Type B pancreatic cell (in vitro differentiated cells): Measurements from ENCODE around the gene MSRB1. TPM values are rescaled to one million over a fixed set of nuclear protein-coding genes. Genes with fewer than 3 reads are reported as not detected.

ENCODE experiments used
- DNase-seq: peaks from one replicate; pipeline ENCODE4 v3.0.0; 2021; ENCODE audit warnings: mixed read lengths; ENCODE audit not compliant: unreplicated experiment; ENCODE audit errors: extremely low spot score
- H3K27ac Mint-ChIP-seq: 2 replicates; pipeline ENCODE4 v1.8.0; 2021; ENCODE audit warnings: mild to moderate bottlenecking, mixed read lengths
- H3K27me3 Mint-ChIP-seq: 2 replicates; pipeline ENCODE4 v1.8.0; 2021; ENCODE audit warnings: mixed read lengths
- H3K36me3 Mint-ChIP-seq: 2 replicates; pipeline ENCODE4 v1.8.0; 2021; ENCODE audit warnings: mixed read lengths
- H3K4me1 Mint-ChIP-seq: one replicate; pipeline ENCODE4 v1.8.0; 2021; ENCODE audit warnings: mixed read lengths; ENCODE audit not compliant: unreplicated experiment
- H3K4me3 Mint-ChIP-seq: 2 replicates; pipeline ENCODE4 v1.8.0; 2021; ENCODE audit warnings: mild to moderate bottlenecking, mixed read lengths
- H3K9me3 Mint-ChIP-seq: 2 replicates; pipeline ENCODE4 v1.8.0; 2021; ENCODE audit warnings: mixed read lengths
- total RNA-seq: library from RNA; stranded (reverse); gene quantifications from 2 replicates; pipeline ENCODE4 v1.2.1, GENCODE V29; 2021; ENCODE audit warnings: low replicate concordance
- TF ChIP-seq, protein P1 (sequence below): fragments of 200-600 bp; sonication (generic); conservative IDR thresholded peaks from 2 replicates; pipeline ENCODE4 v1.5.0; 2021; ENCODE audit warnings: antibody characterized with exemption, mild to moderate bottlenecking

Gene MSRB1
- total RNA-seq, 1 donor from 2014 or later: 34.8 TPM

DNA sequence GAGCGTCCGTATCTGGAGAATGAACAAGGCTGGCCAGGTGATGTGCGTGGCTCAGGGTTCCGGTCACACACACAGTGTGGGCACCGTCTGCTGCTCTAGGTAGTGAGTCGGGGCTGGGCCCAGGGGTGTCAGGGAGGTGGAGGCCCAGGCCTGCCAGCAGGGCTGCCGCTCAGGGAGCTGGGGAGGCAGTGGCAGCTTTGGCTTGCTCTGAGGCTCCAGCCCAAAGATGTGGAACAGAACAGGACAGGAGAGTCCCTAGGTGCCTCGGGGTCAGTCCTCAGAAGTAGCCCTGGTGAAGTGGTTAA, 33.2 kb upstream of the MSRB1 start:
- H3K9me3 Mint-ChIP-seq: no peaks in the 10 kb centered on the region
- peaks cover 13% of the 10 kb centered on the region for H3K4me1 Mint-ChIP-seq
- no peak overlapping the region for H3K4me3 Mint-ChIP-seq
- no peak for DNase-seq
- TF ChIP-seq, protein P1, sequence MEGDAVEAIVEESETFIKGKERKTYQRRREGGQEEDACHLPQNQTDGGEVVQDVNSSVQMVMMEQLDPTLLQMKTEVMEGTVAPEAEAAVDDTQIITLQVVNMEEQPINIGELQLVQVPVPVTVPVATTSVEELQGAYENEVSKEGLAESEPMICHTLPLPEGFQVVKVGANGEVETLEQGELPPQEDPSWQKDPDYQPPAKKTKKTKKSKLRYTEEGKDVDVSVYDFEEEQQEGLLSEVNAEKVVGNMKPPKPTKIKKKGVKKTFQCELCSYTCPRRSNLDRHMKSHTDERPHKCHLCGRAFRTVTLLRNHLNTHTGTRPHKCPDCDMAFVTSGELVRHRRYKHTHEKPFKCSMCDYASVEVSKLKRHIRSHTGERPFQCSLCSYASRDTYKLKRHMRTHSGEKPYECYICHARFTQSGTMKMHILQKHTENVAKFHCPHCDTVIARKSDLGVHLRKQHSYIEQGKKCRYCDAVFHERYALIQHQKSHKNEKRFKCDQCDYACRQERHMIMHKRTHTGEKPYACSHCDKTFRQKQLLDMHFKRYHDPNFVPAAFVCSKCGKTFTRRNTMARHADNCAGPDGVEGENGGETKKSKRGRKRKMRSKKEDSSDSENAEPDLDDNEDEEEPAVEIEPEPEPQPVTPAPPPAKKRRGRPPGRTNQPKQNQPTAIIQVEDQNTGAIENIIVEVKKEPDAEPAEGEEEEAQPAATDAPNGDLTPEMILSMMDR: no peak
- no peak overlapping the region for H3K27ac Mint-ChIP-seq
- no peaks in the 10 kb centered on the region for H3K36me3 Mint-ChIP-seq
- peaks cover 19% of the 10 kb centered on the region for H3K27me3 Mint-ChIP-seq

DNA sequence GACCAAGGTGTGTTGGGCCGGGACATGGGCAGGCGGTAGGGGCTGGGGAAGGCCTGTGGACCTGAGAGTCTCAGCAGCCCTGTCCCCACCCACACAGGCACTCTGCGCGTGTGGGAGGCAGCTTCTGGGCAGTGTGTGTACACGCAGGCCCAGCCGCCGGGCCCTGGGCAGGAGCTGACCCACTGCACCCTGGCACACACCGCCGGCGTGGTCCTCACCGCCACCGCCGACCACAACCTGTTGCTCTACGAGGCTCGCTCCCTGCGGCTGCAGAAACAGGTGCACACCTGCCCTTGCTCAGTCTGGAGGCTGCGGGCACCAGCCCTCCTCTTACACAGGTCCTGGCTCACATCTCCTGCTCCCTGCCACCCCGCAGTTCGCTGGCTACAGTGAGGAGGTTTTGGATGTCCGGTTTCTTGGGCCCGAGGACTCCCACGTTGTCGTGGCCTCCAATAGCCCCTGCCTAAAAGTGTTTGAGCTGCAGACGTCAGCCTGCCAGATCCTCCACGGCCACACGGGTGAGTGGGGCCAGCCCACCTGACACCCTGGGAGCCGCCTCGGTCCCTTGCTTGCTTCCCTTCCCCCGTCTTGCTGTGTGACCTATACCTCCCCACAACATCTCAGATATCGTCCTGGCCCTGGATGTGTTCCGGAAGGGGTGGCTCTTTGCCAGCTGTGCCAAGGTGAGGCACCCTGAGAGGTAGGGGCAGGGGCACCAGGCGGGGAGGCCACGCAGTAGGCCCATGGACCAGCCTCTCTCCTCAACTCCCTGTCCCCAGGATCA, 32.6 kb upstream of the MSRB1 start:
- Mint-ChIP-seq H3K36me3 (no peaks in the 10 kb centered on the region), H3K4me1 (peaks cover 16% of the 10 kb centered on the region), H3K27ac (no peak overlapping the region), H3K4me3 (no peak overlapping the region), H3K27me3 (peaks cover 14% of the 10 kb centered on the region), H3K9me3 (no peaks in the 10 kb centered on the region)
- no peak for DNase-seq
- TF ChIP-seq, protein P1: no peak

DNA sequence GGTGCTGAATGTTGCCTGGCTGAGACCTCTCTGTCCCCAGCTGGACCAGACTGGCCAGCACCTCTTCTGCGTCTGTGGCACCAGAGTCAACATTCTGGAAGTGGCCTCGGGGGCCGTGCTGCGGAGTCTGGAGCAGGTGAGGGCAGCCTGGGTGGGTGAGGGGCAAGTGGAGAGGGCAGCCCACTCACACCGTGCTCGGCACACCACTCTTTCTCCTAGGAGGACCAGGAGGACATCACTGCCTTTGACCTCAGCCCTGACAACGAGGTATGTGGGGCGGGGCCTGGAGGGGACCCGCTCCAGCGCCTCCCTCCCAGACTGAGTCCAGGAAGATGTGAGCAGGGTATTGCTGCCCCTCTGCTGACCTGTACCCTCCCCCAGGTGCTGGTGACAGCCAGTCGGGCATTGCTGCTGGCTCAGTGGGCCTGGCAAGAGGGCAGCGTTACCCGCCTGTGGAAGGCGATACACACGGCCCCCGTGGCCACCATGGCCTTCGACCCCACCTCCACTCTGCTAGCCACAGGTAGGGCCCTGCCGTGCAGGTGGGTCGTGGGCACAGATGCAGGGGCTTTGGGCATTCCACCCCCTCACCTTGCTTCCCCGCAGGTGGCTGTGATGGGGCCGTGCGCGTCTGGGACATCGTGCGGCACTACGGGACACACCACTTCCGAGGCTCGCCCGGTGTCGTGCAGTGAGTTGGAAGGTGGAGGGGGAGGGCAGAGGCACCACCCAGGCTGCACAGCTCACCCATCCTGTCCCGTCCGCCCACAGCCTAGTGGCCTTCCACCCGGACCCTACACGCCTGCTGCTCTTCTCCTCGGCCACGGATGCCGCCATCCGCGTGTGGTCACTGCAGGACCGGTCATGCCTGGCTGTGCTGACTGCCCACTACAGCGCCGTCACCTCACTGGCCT, 31.4 kb upstream of the MSRB1 start:
- Mint-ChIP-seq H3K27me3 (peaks cover 2% of the 10 kb centered on the region), H3K36me3 (no peaks in the 10 kb centered on the region), H3K4me1 (peaks cover 16% of the 10 kb centered on the region), H3K9me3 (no peaks in the 10 kb centered on the region), H3K4me3 (no peak overlapping the region), H3K27ac (no peak overlapping the region)
- TF ChIP-seq, protein P1: no peak
- no peak for DNase-seq

DNA sequence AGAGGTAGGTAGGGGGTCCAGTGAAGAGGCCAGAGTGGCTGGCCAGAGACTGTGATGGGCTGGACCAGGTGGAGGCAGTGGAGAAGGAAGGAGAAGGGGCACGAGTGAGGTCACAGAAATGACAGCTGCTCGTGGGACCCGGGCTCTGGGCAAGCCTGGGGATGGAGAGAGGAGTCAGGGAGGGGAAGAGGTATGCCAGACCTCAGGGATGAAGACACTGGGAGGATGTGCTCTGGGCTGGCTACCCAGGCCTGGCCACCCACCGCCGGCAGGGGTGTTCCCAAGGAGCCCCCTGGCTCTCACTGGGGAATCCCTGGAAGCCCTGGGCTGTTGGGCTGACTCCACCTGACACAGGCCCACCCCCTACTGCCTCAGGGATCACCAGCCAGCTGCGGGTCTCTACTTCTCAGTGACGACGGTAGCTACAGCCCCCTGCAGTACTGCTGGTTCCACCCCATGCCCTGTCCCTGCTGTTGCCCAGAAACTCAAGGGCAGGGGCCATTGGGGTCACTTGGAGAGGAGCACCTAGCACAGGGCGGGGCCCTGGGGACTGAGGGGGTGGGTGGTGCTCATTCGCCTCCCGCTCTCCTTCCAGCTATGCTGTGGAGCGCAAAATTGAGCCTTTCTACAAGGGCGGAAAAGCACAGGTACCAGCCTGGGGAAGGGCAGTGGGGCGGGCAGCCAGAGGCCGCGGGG, 30.6 kb upstream of the MSRB1 start:
- no peak for DNase-seq
- TF ChIP-seq, protein P1: no peak
- Mint-ChIP-seq H3K9me3 (no peaks in the 10 kb centered on the region), H3K27me3 (no peaks in the 10 kb centered on the region), H3K4me1 (peaks cover 16% of the 10 kb centered on the region), H3K4me3 (no peak overlapping the region), H3K27ac (no peak overlapping the region), H3K36me3 (no peaks in the 10 kb centered on the region)

DNA sequence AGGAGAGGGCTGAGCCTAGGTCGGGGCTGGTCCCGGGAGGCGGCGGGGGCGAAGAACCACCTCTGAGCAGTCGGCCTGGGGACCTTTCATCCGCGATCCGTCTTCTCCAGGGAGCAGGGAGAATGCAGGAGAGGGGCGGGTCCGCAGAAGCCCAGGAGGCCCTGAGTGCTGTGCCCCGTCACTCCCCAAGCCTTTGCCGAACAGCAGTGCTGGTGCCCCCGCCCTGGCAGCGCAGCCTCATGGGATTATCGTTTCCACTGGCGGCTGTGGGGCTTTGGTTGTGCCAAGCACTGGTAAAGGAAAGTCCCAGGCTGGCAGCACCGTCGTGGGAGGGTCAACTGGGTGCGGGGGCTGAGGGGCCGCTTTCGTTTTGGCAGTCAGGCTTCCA, 29.5 kb upstream of the MSRB1 start:
- Mint-ChIP-seq H3K36me3 (no peaks in the 10 kb centered on the region), H3K27me3 (no peaks in the 10 kb centered on the region), H3K4me3 (peak overlapping the region; percentile 94), H3K4me1 (peaks cover 16% of the 10 kb centered on the region), H3K27ac (peak overlapping the region; percentile 95), H3K9me3 (no peaks in the 10 kb centered on the region)
- DNase-seq: no peak
- TF ChIP-seq, protein P1: no peak
